Muscle of arm (tissue), 14 donors: Measurements from ENCODE around the gene TBC1D3I. TPM values are rescaled to one million over a fixed set of nuclear protein-coding genes. Genes with fewer than 3 reads are reported as not detected.
"Not testable (repeated sequence)": the region's sequence is repeated elsewhere in the genome, so short reads cannot be mapped to it uniquely, and the experiment has no call there.

ENCODE experiments used
- DNase-seq: peaks from one replicate; pipeline ENCODE4 v3.0.0-alpha.2; 2013
- long read RNA-seq, 11 donors: transcript quantifications; one replicate each; lab custom pipeline, GENCODE V29; 2026
- polyA plus RNA-seq, 12 donors: library from polyadenylated mRNA; unstranded; fragments of 120-200 nt; gene quantifications; one replicate each; pipeline ENCODE4 v1.2.1, GENCODE V29; 2013; ENCODE audit not compliant: insufficient read length in 12 of 12

Gene TBC1D3I
- 1 to 10 TPM in 3 of 12 donors, not detected in 9; 1.9 to 8.1 (median 3.2) TPM for polyA plus RNA-seq
- long read RNA-seq, donor 1 = 0 reads
- long read RNA-seq, donor 2 = 0 reads
- long read RNA-seq, donor 3 = 0 reads
- long read RNA-seq, donor 4 = 0 reads
- long read RNA-seq, donor 5 = 0 reads
- long read RNA-seq, donor 6 = 0 reads
- long read RNA-seq, donor 7 = 0 reads
- long read RNA-seq, donor 8 = 0 reads
- long read RNA-seq, donor 9 = 0 reads
- long read RNA-seq, donor 10 = 0 reads
- long read RNA-seq, donor 11 = 0 reads

- not testable (repeated sequence) for DNase-seq
Observed at GRCh38 chr17:36264470-36264869, at the start of gene TBC1D3I. TBC1D3I (minus strand) TSS chr17:36264570; CDS start chr17:36262985, 1,585 bp downstream.

DNA sequence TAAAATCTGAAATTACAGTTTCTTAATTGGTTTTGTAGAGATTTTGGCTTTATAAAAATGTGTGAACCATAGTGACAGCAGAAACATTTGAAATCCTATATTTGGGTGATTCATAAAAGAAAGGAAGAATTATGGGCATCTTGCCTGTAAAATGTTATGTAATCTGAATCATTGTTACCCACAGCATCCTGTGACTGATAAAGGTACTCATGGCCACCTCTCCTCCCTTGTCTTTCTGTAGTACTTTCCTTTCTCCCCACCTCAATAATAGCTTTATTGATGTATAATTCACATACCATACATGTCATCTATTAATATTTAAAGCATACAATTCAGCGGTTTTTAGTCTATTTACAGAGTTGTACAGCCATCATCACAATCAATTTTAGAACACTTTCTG lies 30.8 kb upstream of the TBC1D3I start:
- not testable (repeated sequence) for DNase-seq

DNA sequence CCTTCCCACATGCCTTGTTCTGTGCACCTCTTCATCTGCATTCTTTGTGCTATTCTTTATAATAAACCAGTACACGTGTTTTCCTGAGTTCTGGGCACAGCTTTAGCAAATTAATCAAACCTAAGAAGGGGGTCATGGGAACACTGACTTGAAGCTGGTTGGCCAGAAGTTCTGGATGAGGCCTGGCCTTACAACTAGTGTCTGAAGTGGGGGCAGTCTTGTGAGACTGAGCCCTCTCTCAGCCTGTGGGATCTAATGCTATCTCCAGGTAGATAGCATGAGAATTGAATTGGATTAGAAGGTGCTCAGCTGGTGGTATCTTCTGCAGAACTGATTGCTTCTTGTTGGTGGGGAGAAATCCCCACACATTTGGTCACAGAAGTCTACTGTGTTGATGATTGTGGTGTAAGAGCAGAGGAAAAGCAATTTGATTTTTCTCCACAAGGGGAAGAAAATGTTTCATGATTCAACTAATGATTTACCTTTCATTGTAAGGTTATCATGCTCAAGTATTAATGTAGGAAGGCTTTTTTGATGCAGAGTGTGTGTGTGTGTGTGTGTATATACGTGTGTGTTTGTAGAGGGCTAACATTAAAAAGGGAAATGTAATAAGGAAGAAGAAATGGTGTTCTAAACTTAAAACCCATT lies 25.7 kb upstream of the TBC1D3I start:
- not testable (repeated sequence) for DNase-seq

GRCh38 chr17:36284219-36284618 lies 19.8 kb upstream of the TBC1D3I start:
- DNase-seq = not testable (repeated sequence)

GRCh38 chr17:36283256-36283655 lies 18.9 kb upstream of the TBC1D3I start:
- DNase-seq = not testable (repeated sequence)

DNA sequence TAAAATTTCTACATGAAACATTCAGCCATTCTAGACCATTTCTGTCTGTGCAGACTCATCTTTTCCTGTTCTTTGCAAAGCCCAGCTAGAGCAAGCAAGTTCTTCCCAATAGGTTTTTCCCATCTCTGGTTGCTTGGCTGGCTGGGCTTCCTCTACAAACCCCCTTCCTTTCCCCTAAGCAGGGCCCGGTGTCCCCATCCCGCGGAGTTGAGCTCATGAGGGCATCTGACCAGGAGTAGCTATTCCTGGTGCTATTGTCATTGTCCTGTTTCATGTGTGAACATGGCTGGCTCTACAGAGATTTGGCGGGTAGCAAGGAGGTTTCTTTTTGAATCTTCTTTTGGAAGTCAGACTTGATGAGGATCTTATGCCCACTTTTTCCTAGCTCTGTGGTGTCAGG lies 22.3 kb downstream of the TBC1D3I start:
- DNase-seq = not testable (repeated sequence)

DNA sequence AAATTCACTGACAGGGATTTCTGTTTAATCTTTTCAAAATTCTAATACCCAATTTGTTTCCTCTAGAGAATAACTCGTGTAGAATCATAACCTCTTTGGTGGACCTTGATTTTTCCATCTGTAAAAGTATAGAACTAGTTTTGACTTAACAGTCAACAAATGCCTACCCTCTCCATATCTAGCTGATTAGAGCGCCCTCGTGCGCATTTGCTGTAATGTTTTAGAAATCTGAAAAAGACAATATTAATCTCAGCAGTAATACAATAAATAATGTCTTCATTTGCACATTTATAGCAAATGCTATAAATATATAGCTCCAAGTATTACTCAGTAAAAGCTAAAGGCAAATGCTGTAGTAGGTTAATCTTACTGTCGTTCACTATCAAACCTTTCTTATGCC lies 34.7 kb downstream of the TBC1D3I start:
- DNase-seq = not testable (repeated sequence)

- not testable (repeated sequence) for DNase-seq
Observed at GRCh38 chr17:36222967-36223366, 41.4 kb downstream of the TBC1D3I start.

DNA sequence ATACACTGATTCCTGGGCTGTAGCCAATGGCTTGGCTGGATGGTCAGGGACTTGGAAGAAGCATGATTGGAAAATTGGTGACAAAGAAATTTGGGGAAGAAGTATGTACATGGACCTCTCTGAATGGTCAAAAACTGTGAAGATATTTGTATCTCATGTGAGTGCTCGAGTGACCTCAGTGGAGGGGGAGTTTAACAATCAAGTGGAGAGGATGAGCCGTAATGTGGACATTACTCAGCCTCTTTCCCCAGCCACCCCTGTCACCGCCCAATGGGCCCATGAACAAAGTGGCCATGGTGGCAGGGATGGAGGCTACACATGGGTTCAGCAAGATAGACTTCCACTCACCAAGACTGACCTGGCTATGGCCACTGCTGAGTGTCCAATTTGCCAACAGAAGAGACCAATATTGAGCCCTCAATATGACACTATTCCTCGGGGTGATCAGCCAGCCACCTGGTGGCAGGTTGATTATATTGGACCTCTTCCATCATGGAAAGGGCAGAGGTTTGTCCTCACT lies 42.7 kb downstream of the TBC1D3I start:
- not testable (repeated sequence) for DNase-seq

- not testable (repeated sequence) for DNase-seq
Observed at GRCh38 chr17:36220737-36221580, 43.4 kb downstream of the TBC1D3I start.

DNA sequence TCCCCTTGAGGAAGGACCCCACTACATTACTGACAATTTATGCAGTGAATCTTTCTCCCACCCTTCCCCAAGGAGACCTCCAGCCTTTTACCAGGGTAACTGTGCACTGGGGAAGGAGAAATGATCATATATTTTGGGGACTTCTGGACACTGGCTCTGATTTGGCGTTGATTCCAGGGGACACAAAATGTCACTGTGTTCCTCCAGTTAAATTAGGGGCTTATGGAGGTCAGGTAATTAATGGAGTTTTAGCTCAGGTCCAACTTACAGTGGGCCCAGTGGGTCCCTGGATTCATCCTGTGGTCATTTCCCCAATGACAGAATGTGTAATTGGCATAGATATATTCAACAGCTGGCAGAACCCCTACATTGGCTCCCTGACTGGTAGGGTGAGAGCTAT lies 44.8 kb downstream of the TBC1D3I start:
- not testable (repeated sequence) for DNase-seq

GRCh38 chr17:36215406-36216308 lies 48.7 kb downstream of the TBC1D3I start:
- DNase-seq = not testable (repeated sequence)

DNA sequence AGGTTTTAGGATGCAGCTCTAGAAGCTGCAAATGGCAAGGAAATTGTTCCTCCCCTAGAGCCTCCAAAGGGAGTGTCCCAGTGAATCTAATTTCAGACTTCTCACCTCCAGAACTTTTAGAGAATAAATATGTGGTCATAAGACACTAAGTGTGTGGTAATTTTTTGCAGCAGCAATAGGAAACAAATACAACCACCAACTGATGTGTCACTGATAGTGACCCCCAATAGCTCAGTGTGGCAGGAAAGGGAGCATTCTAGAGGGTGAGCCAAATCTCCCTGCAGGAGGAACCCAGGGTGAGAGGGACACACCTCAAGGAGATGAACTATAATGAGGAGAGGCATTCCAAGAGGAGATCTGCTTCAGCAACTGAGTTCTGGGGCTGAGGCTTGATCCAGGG lies 49.5 kb downstream of the TBC1D3I start:
- no peak for DNase-seq

DNA sequence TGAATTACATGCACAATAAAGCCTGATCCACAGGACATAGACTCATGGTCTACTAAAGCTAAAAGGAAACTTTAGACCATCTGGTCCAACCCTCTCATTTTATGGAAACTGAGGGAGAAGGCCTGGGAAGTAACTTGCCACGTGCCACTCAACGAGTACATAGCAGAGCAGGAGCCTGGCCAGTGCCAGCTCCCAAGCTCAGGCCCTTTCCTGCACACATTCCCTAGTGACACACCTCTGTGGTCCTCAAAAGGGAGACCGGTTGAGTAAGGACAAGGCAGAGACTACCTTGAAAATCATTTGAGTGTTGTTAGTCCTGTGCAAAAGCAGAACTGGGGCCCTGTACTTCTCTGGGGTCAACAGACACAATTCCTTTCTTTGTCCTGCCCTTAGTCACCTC lies 50.7 kb downstream of the TBC1D3I start:
- no peak for DNase-seq

DNA sequence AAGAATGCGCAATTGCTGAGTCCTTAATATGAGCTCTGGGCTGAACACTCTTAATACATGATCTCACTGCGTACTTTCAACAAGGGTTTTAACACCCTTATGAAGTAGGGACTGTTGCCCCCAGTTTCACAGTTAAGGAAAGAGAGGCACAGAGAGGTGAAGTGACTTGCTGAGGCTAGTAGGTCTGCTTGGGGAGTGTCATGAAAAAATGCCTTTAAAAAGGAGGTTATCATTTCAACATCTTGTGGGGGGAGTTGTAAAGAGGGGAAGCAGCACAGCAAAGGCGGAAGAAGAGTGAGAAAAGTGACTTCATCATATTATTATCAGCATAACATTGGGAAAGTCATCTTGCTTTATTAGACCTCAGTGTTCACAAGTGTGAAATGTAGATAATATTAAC lies 51.4 kb downstream of the TBC1D3I start:
- DNase-seq = no peak

DNA sequence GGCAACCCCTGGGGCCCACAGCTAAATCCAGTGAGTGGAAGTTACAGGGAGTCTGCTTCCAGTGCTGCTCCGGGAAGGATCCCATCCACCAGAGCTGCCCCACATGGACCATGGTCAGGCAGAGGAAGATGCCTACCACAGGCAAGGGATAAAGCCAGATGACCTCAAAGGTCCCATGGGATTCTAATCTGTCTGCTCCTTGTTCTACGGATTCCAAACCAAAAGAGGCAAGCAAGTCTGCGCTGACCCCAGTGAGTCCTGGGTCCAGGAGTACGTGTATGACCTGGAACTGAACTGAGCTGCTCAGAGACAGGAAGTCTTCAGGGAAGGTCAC lies 52.1 kb downstream of the TBC1D3I start:
- DNase-seq = no peak

DNA sequence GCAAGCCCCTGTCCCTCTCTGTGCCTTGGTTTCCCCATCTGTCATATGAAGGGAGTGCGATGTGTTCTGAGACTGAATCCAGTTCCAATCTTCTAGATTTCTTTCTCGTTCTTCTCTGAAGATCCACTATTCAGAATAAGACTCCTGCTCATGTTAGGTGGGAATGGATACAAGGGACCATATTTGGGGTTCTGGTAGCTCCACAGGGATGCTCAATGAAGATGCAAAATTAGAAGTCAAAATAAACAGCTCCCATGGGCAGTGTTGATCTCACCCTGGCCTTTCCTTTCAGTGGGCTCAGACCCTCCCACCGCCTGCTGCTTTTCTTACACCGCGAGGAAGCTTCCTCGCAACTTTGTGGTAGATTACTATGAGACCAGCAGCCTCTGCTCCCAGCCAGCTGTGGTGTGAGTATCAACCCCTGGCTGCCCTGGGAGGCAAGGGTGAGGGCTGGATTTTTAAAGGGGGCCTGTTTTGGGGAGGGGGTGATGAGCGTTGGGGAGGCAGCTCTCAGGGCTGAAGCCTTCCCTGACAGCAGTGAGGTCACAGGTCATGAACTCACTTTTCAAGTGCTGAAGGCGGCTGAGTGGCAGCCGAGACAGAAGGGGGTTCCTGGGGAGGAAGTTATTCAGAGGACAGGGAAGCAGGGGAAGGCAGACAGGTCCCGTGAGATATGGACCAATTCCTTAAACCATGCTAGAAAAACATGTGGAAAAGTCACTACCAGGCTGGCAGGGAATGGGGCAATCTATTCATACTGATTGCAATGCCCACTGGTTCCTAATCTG lies 52.7 kb downstream of the TBC1D3I start:
- DNase-seq = not testable (repeated sequence)

GRCh38 chr17:36210439-36211211 lies 53.7 kb downstream of the TBC1D3I start, which contains the start of gene CCL4L2:
CCL4L2 (plus strand) TSS chr17:36211063.
- not testable (repeated sequence) for DNase-seq

DNA sequence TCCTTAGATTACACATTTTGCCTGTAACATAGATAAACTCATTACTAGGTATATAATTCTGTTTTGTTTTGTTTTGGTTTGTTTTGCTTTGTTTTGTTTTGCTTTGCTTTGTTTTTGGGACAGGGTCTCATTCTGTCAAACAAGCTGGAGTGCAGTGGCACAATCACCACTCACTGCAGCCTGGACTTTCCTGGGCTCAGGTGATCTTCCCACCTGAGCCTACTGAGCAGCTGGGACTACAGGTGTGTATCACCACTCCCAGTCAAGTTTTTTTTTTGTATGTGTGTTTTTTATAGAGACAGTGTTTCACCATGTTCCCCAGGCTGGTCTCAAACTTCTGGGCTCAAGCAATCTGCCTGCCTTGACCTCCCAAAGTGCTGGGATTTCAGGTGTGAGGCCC lies 54.8 kb downstream of the TBC1D3I start:
- DNase-seq = no peak
